Measurements from ENCODE around the gene PRICKLE3.

PRICKLE3 gene, protein sequence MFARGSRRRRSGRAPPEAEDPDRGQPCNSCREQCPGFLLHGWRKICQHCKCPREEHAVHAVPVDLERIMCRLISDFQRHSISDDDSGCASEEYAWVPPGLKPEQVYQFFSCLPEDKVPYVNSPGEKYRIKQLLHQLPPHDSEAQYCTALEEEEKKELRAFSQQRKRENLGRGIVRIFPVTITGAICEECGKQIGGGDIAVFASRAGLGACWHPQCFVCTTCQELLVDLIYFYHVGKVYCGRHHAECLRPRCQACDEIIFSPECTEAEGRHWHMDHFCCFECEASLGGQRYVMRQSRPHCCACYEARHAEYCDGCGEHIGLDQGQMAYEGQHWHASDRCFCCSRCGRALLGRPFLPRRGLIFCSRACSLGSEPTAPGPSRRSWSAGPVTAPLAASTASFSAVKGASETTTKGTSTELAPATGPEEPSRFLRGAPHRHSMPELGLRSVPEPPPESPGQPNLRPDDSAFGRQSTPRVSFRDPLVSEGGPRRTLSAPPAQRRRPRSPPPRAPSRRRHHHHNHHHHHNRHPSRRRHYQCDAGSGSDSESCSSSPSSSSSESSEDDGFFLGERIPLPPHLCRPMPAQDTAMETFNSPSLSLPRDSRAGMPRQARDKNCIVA

DNA sequence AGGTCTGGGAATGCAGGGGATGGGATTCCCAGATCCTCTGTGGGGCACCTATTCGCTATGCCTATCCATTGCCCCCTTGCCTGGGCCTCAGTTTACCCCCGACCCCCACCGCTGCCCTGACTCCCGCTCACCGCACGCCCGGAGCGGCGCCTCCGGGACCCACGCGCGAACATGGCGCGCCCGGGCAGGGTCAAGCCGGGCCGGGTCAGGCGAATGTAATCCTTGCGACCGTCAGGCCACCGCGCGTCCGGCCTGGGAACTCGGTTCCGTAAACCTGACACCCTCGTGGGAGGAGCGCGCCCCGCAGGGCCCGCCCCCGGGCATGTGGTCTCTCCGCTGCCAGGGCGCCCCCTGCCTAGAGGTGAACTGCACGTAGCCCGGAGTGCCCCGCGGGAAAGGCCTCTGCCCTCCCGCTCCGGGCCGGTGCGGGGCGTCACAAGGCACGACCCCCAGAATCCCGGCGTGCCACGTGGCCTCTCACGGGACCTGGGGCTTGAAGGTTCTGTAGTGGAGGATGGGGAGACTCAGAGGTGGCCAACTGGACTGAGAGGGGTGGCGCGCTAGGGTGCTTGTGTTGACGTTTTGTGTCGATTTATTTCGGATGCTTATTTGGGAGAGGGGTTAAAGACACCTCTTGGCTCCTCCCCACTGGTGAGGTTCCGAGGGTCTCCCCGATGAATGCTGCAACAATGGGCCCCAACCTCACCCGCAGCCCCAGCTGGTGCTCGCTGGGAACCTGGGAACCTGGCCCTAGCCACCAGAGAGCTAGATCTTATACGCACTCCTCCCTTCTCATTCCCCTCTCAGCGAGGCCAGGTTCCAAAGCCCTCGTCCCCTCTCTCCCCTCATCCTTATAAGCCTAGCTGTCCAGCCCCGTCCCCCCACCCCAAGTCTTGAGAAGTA is at the start of gene PRICKLE3:
TSS of gene PRICKLE3 (minus strand) at position 249 of the 903 bp plus-strand sequence. CDS start at position 173, 76 bp downstream.
- DNase-seq (ENCODE audit: low read depth), result peak; percentile 46

DNA sequence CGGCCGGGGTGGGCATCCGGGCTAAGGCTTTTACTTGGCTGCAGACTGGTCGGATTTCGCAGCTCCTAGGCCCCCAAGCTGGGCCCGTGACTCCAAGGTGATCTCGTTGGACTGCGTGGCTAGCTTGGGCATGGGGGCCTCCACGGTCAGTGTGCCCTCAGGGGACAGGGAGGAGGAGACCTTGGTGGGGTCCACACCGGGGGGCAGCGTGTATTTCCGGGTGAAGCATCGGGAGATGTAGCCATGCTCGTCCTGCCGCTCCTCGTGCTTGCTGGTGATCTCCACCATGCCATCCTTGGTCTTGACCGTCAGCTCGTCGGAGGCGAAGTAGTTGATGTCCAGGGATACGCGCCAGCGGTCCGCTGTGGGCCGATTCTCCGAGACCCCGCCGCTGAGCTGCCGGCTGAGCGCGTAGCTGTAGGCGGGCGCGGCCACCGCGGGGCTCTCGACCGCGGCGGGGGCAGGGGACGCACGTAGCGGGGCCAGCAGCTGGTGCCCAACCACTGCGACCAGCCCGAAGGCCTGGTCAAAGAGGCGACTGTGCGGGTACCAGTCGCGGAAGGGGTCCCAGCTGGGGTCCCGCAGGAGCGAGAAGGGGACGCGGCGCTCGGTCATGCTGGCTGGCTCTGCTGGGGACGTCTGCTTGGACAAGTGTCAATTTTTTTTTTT is 47.8 kb upstream of the PRICKLE3 start:
- no peak for DNase-seq (ENCODE audit: low read depth)

DNA sequence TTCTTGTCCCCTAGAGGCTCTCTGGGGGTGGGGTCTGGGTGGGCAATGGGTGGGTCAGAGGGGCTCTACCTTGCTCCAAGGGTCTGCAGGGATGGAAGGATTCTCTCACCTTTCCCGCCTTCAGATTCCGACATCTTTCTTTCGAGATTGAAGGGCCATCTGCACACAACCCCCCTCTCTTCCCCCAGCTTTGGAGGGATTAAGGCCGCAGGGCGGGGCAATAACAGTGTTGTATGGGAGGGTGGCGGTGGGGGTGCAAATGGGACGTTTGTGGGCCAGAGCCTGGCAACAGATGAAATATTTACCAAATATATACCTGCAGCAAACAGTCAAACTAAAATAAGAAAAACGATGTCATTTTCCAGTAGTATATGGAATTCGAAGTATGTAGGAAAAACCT is 47.0 kb upstream of the PRICKLE3 start, which contains the start of gene CACNA1F:
TSS of gene CACNA1F (minus strand) at position 165 of the 400 bp plus-strand sequence. CDS start at position 134, 31 bp downstream.
- DNase-seq (ENCODE audit: low read depth), result no peak

DNA sequence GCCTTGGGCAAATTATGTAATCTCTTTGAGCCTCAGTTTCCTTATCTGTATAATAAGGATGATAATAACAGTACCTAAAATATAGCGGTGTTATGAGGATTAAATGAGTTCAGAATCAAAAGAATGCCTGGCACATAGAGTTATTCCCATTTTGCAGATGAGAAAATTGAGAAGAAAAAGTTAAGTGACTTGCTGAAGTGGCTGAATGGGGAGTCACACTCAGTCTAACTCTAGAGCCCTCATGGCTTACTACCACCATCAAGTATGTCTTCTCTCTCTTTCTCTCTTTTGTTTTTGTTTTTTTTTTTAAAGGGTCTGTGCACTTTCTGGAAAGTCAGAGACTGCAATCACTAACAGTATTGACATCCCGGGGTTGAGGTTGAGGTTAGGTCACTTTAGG is 46.4 kb upstream of the PRICKLE3 start:
- DNase-seq (ENCODE audit: low read depth), result no peak

DNA sequence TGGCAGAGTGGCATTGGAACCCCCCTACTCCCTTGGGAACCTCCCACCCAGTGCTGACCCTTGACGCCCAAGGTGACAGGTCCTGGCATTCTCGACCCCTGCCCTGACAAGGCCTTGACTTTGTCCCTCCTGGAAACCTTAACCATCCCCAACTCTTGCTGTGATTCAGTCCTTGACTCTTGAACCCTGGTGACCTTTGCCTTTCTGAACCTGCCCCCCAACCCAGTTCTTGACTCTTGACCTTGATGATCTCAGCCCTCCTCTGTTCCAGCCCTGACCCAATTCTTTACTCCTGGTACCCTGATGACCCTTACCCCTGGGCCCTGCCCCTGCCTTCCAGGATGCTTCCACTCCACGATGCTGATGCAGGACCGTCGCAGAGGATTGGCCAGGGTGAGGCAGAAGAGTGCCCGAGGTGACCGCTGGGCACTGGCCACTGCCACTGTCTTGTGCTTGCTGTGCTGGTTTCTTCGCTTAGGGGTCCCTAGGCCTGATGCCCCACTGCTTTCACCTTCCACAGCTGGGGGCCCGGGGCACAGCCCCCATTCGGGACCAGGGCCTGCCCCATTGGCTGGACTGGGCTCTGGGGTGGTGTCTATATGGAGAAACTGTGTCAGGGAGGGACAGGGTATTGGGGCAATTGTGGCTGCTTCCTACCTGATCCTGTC is 45.3 kb upstream of the PRICKLE3 start:
- DNase-seq (ENCODE audit: low read depth), result no peak

DNA sequence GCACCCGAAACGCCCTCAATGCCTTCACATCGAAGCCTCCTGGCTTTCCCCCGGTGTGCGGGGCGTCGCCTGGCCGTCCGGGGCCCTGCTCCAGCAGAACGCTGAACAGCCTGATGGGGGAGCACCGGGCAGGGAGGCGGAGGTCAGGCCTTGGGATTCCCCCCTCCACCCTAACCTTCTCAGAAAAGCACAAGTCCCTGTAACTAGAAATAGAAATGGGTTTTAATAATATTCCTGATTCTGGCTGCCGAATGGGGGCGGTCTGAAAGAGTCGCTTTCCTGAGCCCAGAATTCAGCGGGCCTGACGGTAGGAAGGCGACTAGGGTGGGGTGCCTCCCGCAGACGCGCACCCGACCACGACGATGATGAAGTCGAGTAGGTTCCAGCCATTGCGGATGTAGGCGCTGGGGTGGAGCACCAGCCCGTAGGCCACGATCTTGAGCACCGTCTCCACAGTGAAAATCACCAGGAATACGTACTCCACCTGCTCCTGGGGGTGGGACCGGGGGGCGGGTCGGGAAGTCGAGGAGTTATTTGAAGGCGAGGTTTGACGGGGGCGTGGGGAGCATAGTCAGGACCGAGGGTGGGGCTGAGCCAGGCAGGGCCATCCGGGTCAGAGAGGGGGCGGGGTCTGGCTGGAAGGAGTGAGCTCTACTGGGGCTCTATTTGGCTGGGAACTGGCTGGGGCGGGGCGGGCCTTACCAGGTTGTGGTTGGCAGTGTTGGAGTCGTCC is 44.5 kb upstream of the PRICKLE3 start:
- DNase-seq (ENCODE audit: low read depth), result peak; percentile 25

DNA sequence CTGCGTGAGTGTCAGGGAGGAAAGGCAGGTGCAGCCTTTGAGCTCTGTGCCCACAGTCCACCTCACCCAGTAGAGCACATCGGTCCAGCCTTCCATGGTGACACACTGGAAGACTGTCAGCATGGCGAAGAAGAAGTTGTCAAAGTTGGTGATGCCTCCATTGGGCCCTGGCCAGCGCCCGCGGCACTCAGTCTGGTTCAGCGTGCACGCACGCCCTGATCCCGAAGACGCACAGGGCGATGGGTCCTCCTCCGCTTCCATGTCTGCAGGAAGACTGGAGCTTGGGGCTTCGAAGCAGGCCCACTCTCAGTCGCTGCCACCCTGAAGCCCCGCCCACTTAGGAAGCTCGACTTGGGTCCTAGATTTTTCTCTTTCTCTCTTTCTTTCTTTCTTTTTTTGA is 42.0 kb upstream of the PRICKLE3 start:
- DNase-seq (ENCODE audit: low read depth), result no peak

DNA sequence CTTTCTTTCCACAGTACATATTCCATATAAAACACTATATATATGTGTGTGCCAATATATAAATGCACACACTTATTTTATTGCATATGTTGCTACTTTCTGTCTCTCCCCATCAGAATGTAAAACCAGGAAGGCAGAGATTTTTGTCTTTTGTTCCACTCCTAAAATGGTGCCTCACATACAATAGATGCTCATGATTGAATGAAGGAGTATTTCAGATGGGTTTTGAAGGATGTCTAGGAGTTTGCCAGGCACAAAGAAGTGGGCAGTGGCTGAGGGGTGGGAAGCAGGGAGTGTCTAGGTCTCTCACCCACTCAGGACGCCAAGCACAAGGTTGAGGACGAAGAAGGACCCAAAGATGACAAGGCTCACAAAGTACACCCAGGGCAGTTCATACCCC is 41.6 kb upstream of the PRICKLE3 start:
- no peak for DNase-seq (ENCODE audit: low read depth)

DNA sequence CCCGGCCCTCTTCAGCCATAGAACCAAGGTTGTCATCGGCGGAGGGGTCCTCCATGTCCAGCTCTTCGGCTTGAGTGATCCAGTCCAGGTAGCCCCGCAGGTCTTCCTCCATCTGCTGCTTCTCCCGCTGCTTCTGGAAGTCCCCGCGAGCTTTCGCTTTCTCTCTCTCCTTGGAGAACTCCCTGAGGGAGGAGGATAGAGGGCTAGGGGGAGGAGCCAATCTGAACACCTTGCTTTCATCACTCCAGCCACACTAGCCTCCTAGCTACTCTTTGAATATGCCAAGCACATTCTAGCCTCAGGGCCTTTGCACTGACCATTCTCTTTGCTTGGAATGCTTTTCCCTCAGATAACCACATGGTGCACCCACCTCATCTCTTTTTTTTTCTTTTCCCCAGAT is 40.8 kb upstream of the PRICKLE3 start:
- DNase-seq (ENCODE audit: low read depth), result no peak

DNA sequence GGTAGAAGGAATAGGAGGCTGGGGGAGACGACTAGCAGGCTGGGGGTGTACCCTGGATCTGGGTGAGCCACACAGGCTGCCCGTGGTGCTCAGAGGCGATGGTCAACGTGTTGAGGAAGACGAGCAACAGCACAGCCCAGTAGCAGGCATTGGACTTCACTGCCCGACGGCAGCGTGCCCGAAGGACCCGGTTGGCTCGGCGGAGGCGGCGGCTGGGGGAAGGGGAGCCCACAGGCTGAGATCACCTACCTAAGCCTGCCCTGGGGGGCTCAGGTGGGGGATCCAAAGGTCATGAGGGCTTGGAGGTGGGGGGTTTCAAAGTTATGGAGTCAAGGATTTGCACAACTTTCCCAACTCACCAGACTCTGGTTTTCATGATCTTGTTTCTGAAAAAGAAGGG is 39.7 kb upstream of the PRICKLE3 start:
- no peak for DNase-seq (ENCODE audit: low read depth)

DNA sequence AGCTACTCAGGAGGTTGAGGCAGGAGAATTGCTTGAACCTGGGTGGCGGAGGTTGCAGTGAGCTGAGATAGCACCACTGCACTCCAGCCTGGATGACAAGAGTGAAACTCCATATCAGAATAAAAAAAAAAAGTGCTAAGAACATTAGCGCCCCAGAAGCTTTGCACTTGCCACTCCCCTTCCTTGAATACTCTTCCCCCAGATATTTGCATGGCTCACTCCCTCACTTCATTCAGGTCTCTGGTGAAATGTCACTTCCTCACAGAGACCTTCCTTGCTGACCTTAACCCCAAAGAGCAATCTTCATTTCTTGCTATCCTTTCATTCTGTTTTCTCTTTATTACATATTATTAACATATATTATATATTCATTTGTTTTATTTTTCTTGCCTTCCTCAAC is 35.7 kb upstream of the PRICKLE3 start:
- DNase-seq (ENCODE audit: low read depth), result no peak

DNA sequence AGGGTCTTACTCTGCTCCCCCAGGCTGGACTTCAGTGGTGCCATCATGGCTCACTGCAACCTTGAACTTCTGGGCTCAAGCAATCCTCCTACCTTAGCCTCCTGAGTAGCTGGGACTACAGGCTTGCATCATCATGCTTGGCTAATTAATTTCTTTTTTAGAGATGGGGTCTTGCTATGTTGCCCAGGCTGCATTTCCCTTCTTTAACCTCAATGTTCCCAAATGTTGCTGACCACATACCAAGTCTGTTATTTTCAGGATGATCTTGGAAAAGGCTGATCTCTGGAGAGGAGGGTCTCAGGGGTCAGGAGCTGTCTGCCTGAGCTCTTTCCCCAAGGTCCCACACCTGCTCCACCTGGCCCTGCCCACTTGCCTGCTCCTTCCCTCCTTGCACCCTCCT is 33.9 kb upstream of the PRICKLE3 start:
- DNase-seq (ENCODE audit: low read depth), result no peak

DNA sequence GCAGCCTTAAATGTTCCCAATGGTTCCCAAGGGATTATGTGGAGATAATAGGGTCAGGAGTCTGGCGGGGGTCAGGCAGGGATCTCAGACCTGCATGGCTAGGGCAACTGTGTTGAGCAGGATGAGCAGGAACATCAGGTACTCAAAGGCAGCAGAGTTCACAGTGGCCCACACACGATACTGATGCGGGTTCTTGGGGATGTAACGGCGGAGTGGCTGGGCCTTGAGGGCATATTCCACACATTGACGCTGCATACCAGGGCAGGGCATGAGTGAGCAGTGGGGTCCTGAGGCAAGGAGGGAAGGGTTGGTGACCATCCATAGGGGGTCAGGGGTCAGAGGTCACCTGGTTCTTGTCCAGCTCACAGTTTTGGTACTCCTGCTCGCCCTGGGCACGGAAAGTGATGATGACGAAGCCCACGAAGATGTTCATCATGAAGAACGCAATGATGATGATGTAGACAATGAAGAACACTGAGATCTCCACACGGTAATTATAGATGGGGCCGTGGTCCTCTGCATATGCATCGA is 28.9 kb upstream of the PRICKLE3 start:
- no peak for DNase-seq (ENCODE audit: low read depth)

DNA sequence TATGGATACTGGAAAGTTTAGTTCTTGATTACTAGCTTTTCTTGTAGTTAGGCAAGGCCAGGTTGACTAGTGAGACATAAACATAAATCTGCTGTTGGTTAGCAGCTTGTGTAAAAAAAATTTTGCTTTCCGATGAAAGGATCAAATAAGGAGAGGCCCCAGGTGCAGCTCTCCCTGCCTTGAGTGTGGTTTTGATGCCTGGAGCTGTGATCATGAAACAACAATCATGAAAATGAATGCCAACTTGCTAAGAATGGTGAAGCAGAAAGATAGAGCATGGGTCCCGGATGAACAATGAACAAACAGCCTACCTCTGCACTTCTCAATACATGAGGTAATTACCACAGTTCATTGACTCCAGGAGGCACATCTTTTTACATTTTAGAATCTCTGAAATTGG is 28.2 kb upstream of the PRICKLE3 start:
- DNase-seq (ENCODE audit: low read depth), result no peak

DNA sequence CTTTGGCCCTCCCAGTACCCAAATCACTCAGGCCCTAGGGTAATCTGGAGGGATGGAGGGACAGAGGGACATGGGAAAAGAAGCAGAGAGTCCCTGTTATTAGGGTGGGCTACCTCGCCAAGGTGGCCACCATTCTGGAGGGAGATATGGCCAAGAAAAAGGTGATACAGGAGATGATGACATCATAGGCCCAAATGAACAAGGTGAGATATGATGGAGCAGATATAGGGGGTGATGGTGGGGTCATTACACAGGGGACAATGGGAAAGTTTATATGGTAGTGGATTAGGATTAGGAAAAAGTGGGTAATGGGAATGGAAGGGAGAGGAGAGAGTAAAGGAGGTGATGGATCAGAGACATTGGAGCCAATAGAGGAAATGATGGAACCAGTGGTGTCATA is 26.7 kb upstream of the PRICKLE3 start:
- no peak for DNase-seq (ENCODE audit: low read depth)

DNA sequence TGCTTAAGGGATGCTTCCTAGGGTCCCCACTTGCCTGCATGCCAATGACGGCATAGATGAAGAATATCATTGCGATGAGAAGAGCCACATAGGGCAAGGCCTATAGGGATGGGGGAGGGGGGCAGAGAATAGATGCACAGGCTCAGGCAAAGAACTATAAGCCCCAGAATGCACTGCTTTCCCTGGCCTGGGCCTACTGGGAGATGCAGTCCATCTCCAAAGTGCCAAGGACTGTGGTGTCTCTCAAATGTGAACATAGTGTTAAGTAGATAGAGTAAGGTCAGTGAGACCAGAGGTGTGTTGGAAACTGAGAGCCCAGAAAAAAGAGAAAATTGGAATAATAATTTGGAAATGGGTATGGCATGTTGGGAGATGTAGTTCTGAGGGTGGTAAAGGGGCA is 26.0 kb upstream of the PRICKLE3 start:
- no peak for DNase-seq (ENCODE audit: low read depth)

DNA sequence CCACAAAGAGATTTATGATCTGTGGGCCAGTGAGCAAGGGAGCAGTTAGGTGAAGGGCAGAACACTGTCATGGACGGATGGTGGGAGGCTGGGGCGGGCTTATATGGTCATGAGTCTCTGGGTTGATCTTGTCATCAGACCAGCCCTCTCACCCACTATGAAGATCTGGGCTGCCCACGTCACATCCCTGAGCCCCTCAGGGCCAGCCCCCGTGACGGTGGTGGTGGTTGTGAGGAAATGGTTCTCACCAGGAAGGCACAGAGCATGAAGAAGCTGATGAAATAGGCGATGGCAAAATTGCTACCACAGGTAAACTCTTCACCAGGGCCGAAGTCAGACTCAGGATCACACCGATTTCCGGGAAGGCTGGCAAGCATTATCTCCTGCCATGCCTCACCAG is 24.9 kb upstream of the PRICKLE3 start:
- no peak for DNase-seq (ENCODE audit: low read depth)

DNA sequence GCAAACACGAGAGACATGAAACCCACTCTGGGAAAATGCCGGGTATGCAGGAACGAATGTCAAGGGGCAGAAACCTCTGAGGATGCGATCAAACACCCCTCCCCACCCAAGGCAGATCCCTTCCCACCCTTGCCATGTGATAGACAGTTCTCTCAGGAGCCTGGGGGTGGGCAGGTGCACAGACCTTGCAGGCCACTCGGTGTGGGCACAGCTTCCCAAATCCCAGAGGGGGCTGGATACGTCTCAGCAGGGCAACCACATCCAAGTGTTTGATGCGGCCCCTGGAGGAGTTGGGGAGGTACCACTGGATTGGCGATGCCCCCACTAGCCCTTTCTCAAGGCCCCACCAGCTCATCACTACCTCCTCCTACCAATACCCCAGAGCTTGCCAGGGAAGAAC is 24.2 kb upstream of the PRICKLE3 start:
- no peak for DNase-seq (ENCODE audit: low read depth)

DNA sequence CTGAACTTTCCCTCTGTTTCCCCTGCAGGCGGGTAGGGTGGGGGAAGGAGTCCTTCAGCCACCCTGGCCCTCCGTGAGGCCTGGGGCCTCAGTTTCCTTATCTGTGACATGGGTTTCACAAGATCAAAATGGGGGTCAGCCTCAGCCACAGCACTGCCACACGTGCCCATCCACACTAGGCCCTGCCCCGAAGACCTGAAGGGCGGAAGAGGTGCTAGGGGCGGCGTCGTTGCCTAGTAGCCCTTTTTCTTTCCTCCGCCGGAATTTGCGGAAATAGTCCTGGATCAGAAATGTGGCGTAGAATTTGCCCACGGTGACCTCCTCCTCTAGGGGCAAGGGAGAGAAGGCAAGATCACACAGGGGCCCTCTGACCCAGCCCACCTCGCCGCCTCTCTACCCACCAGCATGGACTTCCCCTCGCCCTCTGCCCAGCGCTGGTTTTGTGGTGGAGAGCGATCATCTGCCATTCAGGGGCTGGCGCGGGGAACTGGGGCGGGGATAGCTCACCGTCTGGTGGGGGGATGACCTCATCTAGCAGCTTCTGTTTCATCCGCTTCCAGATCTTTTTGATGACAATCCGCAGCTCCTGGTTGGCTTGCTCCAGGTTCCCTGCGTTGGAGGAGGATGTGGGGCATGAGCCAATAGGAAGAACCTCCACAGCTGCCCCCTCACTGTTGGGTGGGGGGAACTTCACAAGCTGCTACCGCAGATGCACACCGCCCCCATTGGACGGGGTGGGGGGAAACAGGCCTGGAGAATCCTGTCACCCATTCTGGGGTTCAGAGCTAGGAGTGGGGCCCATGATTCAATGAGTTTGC is 23.5 kb upstream of the PRICKLE3 start:
- peak; percentile 7 for DNase-seq (ENCODE audit: low read depth)

DNA sequence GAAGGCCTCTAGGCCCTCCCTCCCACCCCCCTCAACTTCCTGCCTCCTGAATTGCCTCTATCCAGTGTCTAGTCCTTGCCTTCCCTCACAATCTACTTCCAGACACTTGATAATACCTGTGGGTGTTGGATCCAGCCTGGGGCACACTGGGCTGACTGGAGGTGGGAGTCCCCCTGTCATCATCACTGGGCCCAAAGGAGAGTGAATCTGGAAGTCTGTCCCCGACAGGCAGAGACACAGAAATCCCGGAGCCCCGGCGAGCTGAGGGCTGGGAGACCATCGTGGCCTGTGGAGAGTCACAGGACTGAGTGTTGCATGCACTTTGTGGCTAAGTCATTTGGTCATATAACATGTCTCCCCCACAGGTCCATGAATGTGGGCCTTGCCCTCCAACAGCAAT is 22.2 kb upstream of the PRICKLE3 start:
- no peak for DNase-seq (ENCODE audit: low read depth)
